Choroid plexus epithelial cell (primary cell): ENCODE data around the gene CERS3.

Source experiments
- DNase-seq: peaks from one replicate; pipeline ENCODE4 v3.0.0-alpha.2; 2010; ENCODE audit warnings: low read depth
- H3K4me3 ChIP-seq: 2 replicates; pipeline ENCODE4 v1.5.1; 2011; ENCODE audit warnings: low read depth, mild to moderate bottlenecking, control low read depth, low read length, moderate library complexity
- TF ChIP-seq, protein P1 (sequence below): conservative IDR thresholded peaks from 2 replicates; pipeline ENCODE4 v1.5.1; 2011; ENCODE audit warnings: low read depth, mild to moderate bottlenecking, control low read depth, inconsistent platforms, low read length, moderate library complexity

Gene CERS3

DNA sequence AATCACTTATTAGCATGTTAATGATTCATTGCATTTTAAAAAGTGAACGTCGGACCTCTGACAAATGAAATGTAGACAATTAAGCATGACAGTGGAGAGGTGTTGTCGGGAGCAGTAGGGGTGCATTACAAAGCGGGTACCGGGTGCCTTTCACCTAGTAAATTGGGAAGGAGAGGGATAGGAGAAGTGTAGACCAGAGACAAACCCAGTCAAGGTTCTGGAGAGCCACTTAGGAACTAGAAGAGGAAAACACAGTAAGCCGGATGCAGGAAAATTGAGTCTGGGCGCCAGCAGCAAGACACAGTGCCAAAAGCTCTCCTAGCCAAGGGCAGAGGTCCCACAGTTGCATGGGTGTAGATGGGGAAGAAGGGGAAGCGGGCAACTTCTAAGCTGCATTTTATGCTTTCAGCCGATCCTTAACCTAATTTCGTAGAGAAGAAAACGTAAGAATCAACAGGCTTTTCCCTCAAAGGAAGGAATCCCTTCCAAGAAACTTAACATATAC is 3.1 kb upstream of the CERS3 start:
- no peak overlapping the region for H3K4me3 ChIP-seq
- no peak for DNase-seq
- TF ChIP-seq, protein P1, sequence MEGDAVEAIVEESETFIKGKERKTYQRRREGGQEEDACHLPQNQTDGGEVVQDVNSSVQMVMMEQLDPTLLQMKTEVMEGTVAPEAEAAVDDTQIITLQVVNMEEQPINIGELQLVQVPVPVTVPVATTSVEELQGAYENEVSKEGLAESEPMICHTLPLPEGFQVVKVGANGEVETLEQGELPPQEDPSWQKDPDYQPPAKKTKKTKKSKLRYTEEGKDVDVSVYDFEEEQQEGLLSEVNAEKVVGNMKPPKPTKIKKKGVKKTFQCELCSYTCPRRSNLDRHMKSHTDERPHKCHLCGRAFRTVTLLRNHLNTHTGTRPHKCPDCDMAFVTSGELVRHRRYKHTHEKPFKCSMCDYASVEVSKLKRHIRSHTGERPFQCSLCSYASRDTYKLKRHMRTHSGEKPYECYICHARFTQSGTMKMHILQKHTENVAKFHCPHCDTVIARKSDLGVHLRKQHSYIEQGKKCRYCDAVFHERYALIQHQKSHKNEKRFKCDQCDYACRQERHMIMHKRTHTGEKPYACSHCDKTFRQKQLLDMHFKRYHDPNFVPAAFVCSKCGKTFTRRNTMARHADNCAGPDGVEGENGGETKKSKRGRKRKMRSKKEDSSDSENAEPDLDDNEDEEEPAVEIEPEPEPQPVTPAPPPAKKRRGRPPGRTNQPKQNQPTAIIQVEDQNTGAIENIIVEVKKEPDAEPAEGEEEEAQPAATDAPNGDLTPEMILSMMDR: no peak

DNA sequence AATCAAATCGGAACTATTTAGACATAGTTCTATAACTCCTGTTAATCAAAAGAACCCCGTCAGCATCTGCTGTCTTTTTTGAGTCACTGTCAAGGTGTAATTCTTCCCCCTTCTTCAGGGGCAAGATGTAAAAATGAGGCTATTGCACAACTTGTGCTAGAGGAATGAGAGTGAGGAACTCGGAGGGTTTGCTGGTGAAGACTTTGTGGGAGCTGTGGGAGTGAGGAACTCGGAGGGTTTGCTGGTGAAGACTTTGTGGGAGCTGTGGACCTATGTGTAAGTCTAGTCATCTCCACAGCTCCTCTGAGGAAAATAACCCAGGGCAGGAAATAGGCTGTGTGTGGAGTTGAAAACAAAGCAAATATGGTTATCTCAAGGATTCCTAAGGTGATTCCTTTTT is 2.5 kb upstream of the CERS3 start:
- no peak overlapping the region for H3K4me3 ChIP-seq
- no peak for DNase-seq
- TF ChIP-seq, protein P1: no peak

DNA sequence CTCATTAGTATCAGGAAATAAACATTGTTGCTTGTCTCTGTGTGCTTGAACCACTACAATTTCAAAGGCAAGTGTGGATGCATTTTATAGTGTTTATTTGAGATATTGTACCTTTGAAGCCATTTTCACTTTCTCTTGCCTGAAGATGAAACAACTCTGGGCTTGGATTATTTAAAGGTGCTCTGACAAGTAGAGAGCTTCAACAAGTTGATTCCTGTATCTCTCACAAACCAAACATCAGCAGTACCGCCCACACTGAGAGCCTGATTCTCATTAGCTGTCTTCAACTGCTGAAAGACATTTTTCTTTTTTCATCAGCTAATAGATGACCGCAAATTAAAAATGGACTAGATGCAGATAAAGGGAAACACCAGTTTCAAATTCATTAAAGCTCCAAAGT is 806 bp upstream of the CERS3 start:
- DNase-seq: no peak
- TF ChIP-seq, protein P1: no peak
- H3K4me3 ChIP-seq: no peak overlapping the region

DNA sequence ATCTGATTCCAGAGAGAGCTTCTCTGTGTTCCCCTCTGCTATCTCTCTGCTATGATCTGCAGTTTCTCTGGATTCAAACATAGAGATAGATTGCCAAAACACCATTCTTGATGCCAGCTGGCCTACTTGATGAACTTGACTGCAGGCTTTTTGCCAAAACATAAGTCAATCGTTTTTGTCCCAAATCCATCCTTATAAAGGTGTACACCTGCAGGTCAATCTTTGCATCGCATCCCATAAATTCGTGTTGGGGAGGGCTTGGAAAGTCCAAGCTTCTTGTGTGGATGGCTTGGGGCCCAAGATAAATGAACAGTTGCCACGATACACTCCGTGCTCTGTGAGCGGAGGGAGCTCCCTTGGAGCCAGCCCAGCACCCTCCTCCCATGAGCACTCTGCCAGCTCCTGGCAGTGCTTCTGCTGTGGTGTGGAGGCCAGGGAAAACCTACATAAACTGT is 2.7 kb downstream of the CERS3 start:
- TF ChIP-seq, protein P1: no peak
- no peak for DNase-seq
- no peak overlapping the region for H3K4me3 ChIP-seq

DNA sequence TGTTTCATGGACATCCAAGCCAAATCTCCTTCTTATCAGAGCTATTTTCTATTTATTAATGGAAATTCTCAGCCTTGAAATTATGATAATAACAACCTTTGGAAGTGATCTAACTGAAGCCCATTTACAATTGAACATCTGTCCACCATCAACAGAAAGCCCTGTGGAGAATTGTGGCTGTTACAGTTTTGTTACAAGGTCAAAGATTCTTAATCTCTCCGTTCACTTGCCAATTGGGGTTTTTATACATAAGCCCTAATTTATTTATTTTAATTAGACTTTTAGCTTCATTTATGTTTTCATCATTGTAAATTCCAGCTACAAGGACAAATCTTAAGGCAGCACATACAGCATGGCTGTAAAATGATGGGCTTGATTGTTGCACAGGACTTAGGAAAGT is 3.3 kb downstream of the CERS3 start:
- TF ChIP-seq, protein P1: no peak
- no peak for DNase-seq
- H3K4me3 ChIP-seq: no peak overlapping the region

DNA sequence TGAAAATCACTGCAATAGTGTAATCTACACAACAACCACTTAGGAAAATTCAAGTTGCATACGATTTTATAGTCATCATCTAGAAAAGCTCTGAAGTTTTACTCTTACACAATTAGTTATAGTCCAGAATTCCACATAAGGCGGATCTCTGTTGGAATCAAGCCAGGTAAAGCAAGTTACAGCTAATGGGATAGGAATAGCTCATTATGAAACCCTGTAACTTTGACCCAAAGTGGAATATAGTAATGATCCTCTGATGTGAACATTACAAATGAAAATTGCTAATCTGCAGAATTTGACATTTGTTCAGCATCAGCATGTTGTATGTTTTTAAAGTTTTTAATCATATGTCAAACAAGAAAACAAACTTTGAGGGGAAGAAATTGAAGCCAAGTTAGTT is 4.4 kb downstream of the CERS3 start:
- TF ChIP-seq, protein P1: no peak
- H3K4me3 ChIP-seq: no peak overlapping the region
- no peak for DNase-seq

DNA sequence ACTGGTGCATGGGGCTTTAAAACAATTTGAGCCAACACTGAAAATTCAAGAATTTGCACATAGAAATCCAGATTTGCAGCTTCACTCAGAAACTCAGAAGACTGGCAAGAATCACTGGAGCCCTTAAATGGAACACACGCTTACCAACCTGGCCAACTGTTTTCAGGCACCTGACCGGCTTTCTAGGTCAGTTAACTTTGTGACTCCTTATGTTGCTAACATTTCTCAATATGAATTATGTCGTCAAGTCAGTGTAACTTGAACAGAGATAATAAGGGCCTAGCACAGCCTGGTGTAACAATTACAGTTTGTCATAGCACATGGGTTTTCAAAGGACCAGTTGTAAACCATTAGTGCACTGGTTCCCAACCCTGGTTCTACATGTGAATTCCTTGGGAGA is 6.8 kb downstream of the CERS3 start:
- DNase-seq: no peak
- TF ChIP-seq, protein P1: no peak
- no peak overlapping the region for H3K4me3 ChIP-seq
